GM12891 (cell line): ENCODE results near the gene TRMT5.
A peak's percentile ranks its signal among the peaks of the same experiment; 100 is the strongest.

ENCODE experiments used
- DNase-seq: peaks from one replicate; pipeline ENCODE4 v3.0.0; 2011; ENCODE audit warnings: low spot score; ENCODE audit not compliant: insufficient read length
- FAIRE-seq: peaks from 2 replicates; lab custom pipeline; 2011; peaks lifted over from hg19 to GRCh38; lab: Jason Lieb, UNC
- PAX5 ChIP-seq: IDR thresholded peaks from 2 replicates; pipeline ENCODE4 v1.6.1; 2011; ENCODE audit warnings: low read length, moderate library complexity, mild to moderate bottlenecking; ENCODE audit not compliant: insufficient read depth, severe bottlenecking
- POLR2A ChIP-seq: IDR thresholded peaks from 2 replicates; pipeline ENCODE4 v1.6.1; 2011; ENCODE audit warnings: low read depth, low read length, control low read depth
- POLR2AphosphoS5 ChIP-seq: IDR thresholded peaks from 2 replicates; pipeline ENCODE4 v1.6.1; 2011; ENCODE audit warnings: low read depth, low read length, control low read depth
- POU2F2 ChIP-seq: IDR thresholded peaks from 2 replicates; pipeline ENCODE4 v1.6.1; 2011; ENCODE audit warnings: low read depth, mild to moderate bottlenecking, control low read depth, low read length, moderate library complexity
- SPI1 ChIP-seq: IDR thresholded peaks from 2 replicates; pipeline ENCODE4 v1.6.1; 2011; ENCODE audit warnings: low read depth, low read length, control low read depth
- TAF1 ChIP-seq: IDR thresholded peaks from 2 replicates; pipeline ENCODE4 v1.6.1; 2011; ENCODE audit warnings: low read depth, low read length, control low read depth

Gene TRMT5

GRCh38 chr14:60968099-60968498 lies 12.8 kb downstream of the TRMT5 start:
- DNase-seq = no peak
- no peak for TF ChIP-seq TAF1
- no peak for TF ChIP-seq POLR2AphosphoS5
- no peak for TF ChIP-seq SPI1
- FAIRE-seq = no peak

GRCh38 chr14:60965402-60965801 lies 15.5 kb downstream of the TRMT5 start:
- peak; percentile 5 for FAIRE-seq

GRCh38 chr14:60964904-60965303 lies 16.0 kb downstream of the TRMT5 start:
- TF ChIP-seq POLR2AphosphoS5 (no peak), POU2F2 (no peak), SPI1 (no peak), POLR2A (no peak), PAX5 (no peak), TAF1 (no peak)
- DNase-seq (no peak), FAIRE-seq (no peak)

More at GRCh38 chr14:60965402-60965801, 15.5 kb downstream of the TRMT5 start:
- no peak for TF ChIP-seq PAX5
- no peak for TF ChIP-seq POLR2A
- TF ChIP-seq POLR2AphosphoS5 = no peak
- no peak for TF ChIP-seq TAF1
- no peak for TF ChIP-seq POU2F2
- no peak for TF ChIP-seq SPI1
- DNase-seq = no peak

GRCh38 chr14:60963761-60964160 lies 17.1 kb downstream of the TRMT5 start:
- TF ChIP-seq TAF1 (no peak), POU2F2 (no peak), POLR2AphosphoS5 (no peak), PAX5 (no peak), SPI1 (no peak), POLR2A (no peak)
- FAIRE-seq = no peak
- DNase-seq = no peak

GRCh38 chr14:60958146-60958545 lies 22.7 kb downstream of the TRMT5 start:
- DNase-seq (no peak), FAIRE-seq (no peak)
- TF ChIP-seq SPI1 (no peak), POLR2AphosphoS5 (no peak), POU2F2 (no peak), PAX5 (no peak), POLR2A (no peak), TAF1 (no peak)

GRCh38 chr14:60956632-60957031 lies 24.2 kb downstream of the TRMT5 start:
- FAIRE-seq (no peak), DNase-seq (no peak)

GRCh38 chr14:60956202-60956601 lies 24.7 kb downstream of the TRMT5 start:
- TF ChIP-seq PAX5 = no peak
- no peak for TF ChIP-seq POU2F2
- TF ChIP-seq POLR2AphosphoS5 = no peak
- TF ChIP-seq SPI1 = no peak
- no peak for TF ChIP-seq POLR2A
- no peak for TF ChIP-seq TAF1
- DNase-seq (no peak), FAIRE-seq (no peak)

More at GRCh38 chr14:60956632-60957031, 24.2 kb downstream of the TRMT5 start:
- no peak for TF ChIP-seq SPI1
- TF ChIP-seq PAX5 = no peak
- TF ChIP-seq POU2F2 = no peak
- TF ChIP-seq POLR2A = no peak
- no peak for TF ChIP-seq POLR2AphosphoS5
- no peak for TF ChIP-seq TAF1

- DNase-seq (no peak), FAIRE-seq (no peak)
- TF ChIP-seq PAX5 (no peak), POLR2A (no peak), TAF1 (no peak), POLR2AphosphoS5 (no peak), SPI1 (no peak), POU2F2 (no peak)
Observed at GRCh38 chr14:60951776-60952435, 29.0 kb downstream of the TRMT5 start.

GRCh38 chr14:60946773-60947172 lies 34.1 kb downstream of the TRMT5 start:
- DNase-seq (no peak), FAIRE-seq (no peak)
- TF ChIP-seq POLR2AphosphoS5 (no peak), TAF1 (no peak), PAX5 (no peak), POU2F2 (no peak), POLR2A (no peak), SPI1 (no peak)

- TF ChIP-seq TAF1 (no peak), PAX5 (no peak), POLR2AphosphoS5 (no peak), POU2F2 (no peak), POLR2A (no peak), SPI1 (no peak)
- DNase-seq (no peak), FAIRE-seq (no peak)
Observed at GRCh38 chr14:60945984-60946383, 34.9 kb downstream of the TRMT5 start.

- TF ChIP-seq SPI1 (no peak), PAX5 (no peak), POLR2A (no peak), TAF1 (no peak)
- FAIRE-seq (peak; percentile 13), DNase-seq (no peak)
Observed at GRCh38 chr14:60944204-60944603, 36.7 kb downstream of the TRMT5 start.
